GM21367 (cell line): ENCODE results near the gene RAB34.

Source experiments
- ATAC-seq: cut with Tn5 transposase; IDR thresholded peaks from one replicate; pipeline ENCODE4 v1.9.1; 2021; ENCODE audit not compliant: unreplicated experiment

Gene RAB34

DNA sequence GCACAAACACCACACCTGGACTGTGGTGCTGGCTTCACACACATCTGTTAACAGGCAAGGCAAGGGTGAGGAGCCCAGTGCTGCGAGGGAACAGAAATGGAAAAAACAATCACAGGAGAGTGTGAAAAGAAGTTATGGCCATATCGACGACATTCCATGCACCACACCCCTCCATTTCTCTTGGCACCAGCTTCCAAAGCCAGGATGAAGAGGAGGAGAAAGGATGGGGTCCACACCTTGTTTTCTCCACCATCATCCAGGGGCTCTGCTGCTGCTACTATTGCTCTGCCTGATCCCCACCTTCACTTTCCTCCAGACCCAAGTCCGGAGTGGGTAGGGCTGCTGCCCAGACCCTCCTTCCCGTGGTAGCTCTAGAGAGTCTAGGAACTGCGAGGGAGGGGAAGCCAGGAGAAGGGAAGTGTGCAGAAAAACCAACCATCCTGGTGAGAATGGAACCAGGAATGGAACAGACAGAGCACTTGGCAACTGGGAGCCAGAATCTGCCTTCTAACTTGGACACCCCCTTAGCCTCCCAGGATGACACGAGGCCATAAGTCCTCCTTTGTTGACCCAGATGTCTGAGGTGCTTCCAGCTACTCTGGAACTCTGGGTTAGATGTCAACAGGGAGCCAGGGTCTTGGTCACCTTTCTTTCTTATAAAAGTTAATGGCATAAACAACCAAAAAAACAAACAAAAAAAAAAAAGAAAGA lies 4.8 kb downstream of the RAB34 start:
- no peak for ATAC-seq

DNA sequence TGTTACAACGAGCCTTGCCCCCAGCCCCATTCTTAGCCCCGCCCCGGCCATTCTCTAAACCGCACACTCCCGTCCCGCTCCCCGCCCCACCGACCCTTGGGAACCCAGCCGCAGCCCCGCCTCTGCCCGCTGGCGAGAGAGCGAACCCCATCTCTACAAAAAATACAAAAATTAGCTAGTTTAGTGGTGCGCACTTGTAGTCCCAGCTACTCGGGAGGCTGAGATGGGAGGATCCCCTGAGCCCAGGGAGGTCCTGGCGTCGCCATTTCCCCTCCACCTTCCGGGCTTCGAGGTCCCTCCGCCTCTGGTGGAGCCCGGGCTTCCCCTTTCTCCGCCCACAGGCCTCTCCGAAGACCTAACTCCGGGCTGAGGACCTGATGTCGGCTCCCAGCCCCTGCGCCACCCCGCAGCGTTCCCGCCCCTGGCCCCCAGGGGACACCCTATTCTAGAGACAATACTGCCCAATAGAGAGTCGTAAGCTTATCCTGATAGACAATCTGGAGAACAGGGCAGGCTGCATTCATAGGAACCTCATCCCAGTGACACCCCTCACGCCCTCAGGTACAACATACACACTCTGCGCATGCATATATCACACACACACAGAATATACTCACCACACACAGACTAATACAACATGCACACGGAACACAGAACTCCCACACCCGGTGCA lies 5.5 kb downstream of the RAB34 start:
- no peak for ATAC-seq

DNA sequence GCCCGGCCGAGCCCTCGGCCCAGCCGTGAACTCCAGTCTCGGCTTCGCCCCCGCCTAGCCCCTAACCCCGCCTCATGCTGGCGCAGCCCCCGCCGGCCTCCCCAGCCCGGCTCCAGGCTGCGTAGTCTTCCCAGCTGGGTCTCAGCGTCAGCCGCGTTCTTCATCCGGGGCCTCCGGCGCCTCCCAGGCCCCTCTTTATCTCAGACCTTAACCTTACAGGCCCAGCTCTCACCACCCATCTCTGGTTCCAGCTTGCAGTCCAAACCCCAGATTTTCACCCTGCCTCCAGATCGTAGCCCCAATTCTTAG lies 6.0 kb downstream of the RAB34 start, which contains the start of gene PROCA1:
TSS of gene PROCA1 (minus strand) at position 166 of the 309 bp plus-strand sequence. CDS start 228 bp downstream, outside the sequence.
- ATAC-seq, result no peak

GRCh38 chr17:28710861-28711722 lies 6.6 kb downstream of the RAB34 start:
- ATAC-seq, result peak; percentile 54

DNA sequence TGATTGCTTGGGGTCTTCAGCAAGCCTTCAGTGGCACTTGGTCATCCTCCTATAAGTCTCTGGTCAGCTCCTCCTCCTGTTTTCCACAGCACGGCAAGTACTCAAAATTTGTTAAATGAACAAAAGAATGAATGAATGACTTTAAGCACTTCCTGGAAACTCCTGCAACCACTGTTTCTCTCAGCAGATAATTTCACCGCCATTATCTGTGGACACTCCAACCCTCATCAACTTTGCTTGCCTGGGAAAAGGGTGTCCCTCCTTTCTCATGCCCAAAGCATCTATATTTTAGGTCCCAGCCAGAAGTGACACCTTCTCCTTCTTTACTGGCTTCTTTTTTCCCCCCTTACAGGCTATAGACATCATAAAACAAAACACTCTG lies 10.3 kb downstream of the RAB34 start:
- ATAC-seq, result no peak

GRCh38 chr17:28706471-28707338 lies 11.0 kb downstream of the RAB34 start:
- ATAC-seq, result no peak

DNA sequence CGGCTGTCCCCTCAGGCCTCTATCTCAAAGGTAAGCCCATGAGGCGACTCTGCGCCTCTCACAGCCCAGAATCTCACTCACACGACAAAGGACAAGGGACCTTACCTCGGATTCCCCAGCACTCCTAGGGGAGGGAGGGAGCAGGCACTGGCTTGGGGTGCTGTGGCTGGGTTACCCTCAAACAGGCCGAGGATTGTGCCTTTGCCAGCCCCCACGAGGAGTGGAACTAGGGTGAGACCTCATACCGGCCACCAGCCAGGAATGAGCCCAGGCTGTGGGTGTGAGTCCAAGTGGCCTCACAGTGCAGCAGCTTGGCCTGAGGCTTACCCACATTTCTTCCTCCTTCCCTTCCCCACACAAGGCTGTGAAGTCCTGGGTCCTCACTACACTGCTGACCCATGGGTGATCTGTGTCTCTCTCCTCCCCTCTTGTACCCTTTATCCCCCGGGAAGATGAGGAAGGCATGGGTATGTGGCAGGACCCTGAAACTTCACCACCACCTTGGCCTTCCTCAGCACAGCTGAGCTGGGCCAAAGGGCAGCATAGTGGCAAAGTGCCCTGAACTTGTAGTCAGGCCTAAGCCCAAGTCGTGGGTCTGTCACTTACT lies 11.8 kb downstream of the RAB34 start:
- ATAC-seq, result no peak

- no peak for ATAC-seq
These were observed 12.5 kb downstream of the RAB34 start for GRCh38 chr17:28705074-28705659.

- ATAC-seq, result no peak
These were observed 13.3 kb downstream of the RAB34 start for GRCh38 chr17:28704219-28704858.

DNA sequence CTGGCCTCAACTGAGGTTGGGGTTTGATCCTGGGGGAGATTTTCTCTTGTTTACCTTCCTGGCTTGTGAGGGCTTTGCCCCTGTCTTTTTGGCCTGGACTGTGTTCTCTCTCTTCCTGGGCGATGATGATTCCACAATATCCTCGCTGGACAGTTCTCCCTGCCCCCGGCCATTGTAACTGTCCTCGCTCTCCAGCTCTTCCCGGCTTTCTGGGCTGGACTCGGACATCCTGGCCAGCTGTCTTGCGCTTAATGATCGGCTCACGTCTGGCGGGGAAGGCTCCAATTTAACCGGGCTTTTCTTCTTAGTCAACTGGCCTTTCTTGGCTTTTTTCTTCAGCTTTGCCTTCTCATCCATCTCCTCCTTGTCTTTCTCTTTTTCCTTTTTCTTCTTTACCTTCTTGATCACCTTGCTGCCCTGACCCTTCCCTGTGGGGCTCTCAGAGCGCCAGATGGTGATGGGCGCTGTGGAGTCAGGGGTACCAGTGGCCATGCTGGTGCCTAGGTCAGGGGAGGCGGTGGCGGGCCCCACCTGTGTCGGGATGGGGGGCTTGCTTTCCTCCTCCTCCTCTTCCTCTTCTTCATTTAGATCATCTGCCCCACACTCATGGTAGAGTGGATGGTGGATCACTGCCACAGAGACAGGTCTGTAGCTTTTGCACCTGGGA lies 14.0 kb downstream of the RAB34 start:
- ATAC-seq, result no peak

DNA sequence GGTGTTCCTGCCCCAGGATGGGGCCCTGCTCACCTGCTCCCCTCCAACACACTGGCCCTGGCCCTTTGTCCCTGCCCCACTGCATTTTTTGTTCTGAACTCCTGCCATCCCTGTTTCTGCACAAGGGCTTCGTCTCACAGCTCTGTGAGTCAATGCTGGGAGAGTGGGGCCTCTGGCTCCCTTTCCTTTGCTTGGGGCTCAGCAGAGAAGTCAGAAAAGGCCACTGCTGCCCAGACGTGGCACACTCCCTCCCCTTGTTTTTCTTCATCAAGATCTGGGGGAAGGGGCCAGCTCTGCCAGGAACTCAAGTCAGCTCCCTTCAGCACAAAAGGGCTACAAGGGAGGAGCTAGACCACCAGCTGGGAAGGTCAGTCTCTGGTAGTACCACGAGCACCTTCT lies 14.9 kb downstream of the RAB34 start:
- no peak for ATAC-seq

DNA sequence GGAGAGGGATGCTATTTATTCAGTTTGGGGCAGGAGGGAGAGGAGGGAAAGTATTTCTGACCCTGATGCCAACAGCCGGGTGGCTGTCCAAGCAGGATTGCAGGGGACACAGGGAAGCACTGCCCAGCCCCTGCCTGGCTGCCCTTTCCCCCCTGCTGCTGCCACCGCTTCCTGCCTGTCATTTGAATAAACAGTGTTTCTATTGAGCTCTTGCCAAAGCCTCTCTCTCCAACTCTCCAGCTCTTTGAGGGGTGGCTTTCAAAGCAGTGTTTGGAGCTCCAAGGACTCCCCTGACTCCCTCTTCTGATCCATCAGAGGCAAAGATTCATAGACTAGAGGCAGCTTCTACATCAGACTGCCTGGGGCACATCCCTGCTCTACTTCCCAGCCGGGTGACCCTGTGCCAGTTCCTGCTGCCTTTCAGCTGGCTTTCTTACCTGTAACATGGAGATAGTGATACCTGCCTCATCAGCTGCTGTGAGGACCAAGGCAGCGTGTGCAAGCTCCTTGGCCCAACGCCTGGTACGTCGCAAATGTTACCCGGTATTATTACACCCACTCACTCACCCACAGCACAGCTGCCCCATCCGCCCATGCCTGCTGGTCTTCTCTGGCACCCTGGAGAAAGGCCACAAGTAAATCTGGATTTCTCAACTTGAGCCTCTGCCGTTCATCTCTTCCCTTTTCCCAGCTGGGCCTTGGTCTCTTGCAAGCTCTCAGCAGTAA lies 15.5 kb downstream of the RAB34 start:
- ATAC-seq, result no peak

DNA sequence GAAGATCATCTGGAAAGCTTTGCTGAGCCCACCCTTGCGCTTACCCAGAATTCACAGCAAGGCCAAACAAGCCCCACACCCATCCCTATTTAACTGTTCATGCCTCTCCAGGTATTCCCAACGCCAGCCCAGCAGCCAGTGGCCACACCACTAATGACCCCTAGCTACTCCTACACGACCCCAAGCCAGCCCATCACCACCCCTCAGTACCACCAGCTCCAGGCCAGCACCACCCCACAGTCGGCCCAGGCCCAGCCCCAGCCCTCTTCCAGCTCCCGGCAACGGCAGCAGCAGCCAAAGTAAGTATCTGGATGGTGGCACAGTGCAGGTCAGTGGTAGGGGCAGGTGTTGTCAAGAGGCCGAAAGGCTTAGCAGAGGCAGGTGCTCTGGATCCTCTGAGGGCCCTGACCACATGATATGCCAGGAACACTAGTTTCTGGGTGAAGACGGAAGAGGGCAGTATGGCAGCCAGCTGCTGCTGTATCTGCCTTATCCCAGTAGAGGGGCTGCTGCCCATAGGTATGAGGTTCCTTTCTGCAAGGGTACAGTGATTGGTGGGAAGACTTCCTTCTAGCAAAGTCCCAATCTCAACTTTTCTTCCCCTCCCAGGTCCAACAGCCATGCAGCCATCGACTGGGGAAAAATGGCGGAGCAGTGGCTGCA lies 16.7 kb downstream of the RAB34 start:
- no peak for ATAC-seq

GRCh38 chr17:28700278-28700677 lies 17.4 kb downstream of the RAB34 start:
- ATAC-seq, result no peak

GRCh38 chr17:28698253-28698941 lies 19.3 kb downstream of the RAB34 start:
- no peak for ATAC-seq

DNA sequence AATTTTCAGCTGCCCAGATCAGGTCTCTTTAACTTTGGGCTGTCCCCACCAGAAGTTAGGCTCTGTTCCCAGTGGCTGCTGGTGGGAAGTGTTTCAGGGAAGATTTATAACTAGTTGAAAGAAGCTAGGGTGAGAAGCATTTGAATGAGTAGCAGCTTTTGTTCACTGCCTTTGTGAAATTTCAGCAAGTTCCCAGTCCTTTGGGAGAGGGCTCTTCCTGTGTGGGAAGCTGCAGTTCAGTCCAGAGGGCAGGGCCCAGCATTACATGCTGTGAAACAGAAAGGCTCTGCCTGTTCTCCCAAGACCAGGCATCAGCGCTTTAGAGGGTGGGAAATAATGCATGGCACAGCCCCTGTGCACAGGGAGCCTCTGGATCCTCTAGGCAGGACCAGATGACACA lies 23.8 kb downstream of the RAB34 start:
- ATAC-seq, result no peak

DNA sequence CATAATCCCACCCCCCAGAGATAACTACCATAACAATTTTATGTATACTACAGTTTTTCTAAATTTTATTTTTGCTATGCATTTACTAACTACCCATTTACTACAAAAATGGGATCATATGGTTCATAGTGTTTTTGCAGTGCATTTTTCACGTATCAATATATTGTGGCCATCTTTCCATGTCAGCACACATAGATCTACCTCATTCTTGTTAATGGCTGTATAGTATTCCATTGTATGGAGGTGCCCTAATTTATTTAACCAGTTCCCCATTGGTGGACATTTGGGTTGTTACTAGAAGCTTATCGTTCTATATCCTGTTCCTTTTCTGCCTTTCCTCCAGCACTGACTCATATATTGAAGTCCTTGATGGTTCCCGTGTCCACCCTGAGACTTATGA lies 28.7 kb downstream of the RAB34 start:
- no peak for ATAC-seq
